ENCODE measurements around the gene ADAMTSL3.

DNA sequence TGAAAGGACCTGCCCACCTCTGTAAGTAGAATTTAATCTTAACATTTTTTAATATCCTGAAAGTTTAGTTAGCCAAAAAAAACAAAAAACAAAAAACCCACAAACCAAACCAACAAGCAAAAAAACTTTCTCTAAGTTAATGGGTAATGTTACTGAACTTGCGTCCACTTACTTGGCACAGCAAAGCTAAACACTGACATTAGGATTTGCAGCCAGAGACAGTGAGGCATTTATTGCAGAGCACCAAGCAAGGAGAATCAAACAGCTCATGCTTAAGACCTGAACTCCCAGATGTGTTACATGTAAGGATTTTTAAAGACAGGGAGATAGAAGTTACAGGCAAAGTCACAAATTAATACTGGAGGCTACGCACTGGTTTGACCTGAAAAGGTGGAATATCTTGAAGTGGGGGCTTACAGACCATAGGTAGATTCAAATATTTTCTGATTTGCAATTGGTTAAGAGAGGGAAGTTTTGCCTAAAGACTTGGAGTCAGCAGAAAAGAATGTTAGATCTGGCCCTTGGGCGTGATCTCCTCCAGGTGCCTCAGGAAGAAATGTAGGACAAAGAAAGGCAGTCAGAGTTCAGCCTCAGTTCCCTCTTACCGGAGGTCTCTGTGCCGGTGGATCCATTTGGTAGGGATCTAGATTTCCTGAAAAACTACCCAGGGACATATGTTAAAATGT, 205.0 kb downstream of the ADAMTSL3 start:
- TF ChIP-seq POLR2A (IDR thresholded peaks at IDR 0.05) (no peak), CTCF (IDR thresholded peaks at IDR 0.05) (no peak), EP300 (IDR thresholded peaks at IDR 0.05; ENCODE audit: low read depth) (no peak)

Data from transverse colon (tissue), 3 donors.